GM21825 (cell line): ENCODE measurements around the gene MSX1.

Experiments used
- ATAC-seq: cut with Tn5 transposase; IDR thresholded peaks from one replicate; pipeline ENCODE4 v1.9.1; 2021; ENCODE audit warnings: mild to moderate bottlenecking, moderate library complexity; ENCODE audit not compliant: unreplicated experiment

Gene MSX1

GRCh38 chr4:4868040-4868757 is 8.7 kb downstream of the MSX1 start:
- no peak for ATAC-seq

GRCh38 chr4:4868758-4869723 is 9.6 kb downstream of the MSX1 start:
- no peak for ATAC-seq

- no peak for ATAC-seq
Observed at GRCh38 chr4:4869731-4870571, 10.5 kb downstream of the MSX1 start.

GRCh38 chr4:4870576-4871241 is 11.2 kb downstream of the MSX1 start:
- no peak for ATAC-seq

GRCh38 chr4:4871242-4871572 is 11.7 kb downstream of the MSX1 start:
- no peak for ATAC-seq

- no peak for ATAC-seq
Observed at GRCh38 chr4:4871573-4872313, 12.3 kb downstream of the MSX1 start.

GRCh38 chr4:4872314-4872903 is 12.9 kb downstream of the MSX1 start:
- ATAC-seq = no peak

- no peak for ATAC-seq
Observed at GRCh38 chr4:4873203-4873602, 13.7 kb downstream of the MSX1 start.

- no peak for ATAC-seq
Observed at GRCh38 chr4:4874254-4874653, 14.8 kb downstream of the MSX1 start.

- no peak for ATAC-seq
Observed at GRCh38 chr4:4875147-4875546, 15.7 kb downstream of the MSX1 start.

- ATAC-seq = no peak
Observed at GRCh38 chr4:4875611-4876010, 16.1 kb downstream of the MSX1 start.

GRCh38 chr4:4876945-4877661 is 17.6 kb downstream of the MSX1 start:
- no peak for ATAC-seq

- ATAC-seq = no peak
Observed at GRCh38 chr4:4880492-4880891, 21.0 kb downstream of the MSX1 start.

GRCh38 chr4:4881432-4881831 is 22.0 kb downstream of the MSX1 start:
- ATAC-seq = no peak

GRCh38 chr4:4884611-4885010 is 25.1 kb downstream of the MSX1 start:
- no peak for ATAC-seq

- no peak for ATAC-seq
Observed at GRCh38 chr4:4887426-4887825, 28.0 kb downstream of the MSX1 start.

- ATAC-seq = no peak
Observed at GRCh38 chr4:4888695-4889094, 29.2 kb downstream of the MSX1 start.

- ATAC-seq = no peak
Observed at GRCh38 chr4:4889781-4890180, 30.3 kb downstream of the MSX1 start.
